Measurements from ENCODE around the gene SLPI.

GRCh38 chr20:45257711-45258110, 3.3 kb upstream of the SLPI start:
- no peak for TF ChIP-seq POLR2AphosphoS5 (IDR thresholded peaks at IDR 0.05)
- TF ChIP-seq CTCF (IDR thresholded peaks at IDR 0.05): no peak
